ENCODE results near the gene POLR1D.
"Not testable (repeated sequence)": the region's sequence is repeated elsewhere in the genome, so short reads cannot be mapped to it uniquely, and the experiment has no call there.

POLR1D gene

GRCh38 chr13:27619093-27619727 is 2.5 kb upstream of the POLR1D start:
- no peak for DNase-seq

DNA sequence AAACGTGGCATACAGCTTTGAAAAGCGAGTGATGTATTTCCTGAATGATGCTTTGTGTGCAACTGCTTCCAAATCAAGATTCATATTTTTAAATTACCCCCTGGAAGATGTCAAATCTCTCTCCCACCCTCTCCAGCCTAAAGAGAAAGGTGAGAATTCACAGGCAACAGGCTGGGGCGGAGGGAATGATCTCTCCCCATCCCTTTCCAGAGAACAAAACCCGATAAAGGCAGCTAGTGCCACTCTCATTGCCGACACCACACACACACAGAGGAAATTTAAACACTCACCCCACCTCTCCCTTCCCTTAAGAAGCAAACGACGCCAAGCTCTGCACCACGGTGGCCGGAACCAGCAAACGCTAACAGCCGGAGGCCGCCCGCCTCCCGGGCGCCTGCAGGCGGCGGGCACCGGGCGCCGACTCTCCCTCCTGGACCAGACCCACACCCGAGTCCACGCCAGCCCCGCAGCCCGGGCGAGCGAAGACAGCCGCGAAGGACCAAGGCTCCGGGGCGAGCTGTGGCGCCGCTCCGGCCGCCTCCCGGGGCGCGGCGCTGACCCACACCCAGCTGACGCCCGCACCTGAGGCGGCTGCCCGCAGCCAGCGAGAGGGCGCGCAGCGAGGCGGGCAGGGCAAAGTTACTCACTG is 1.8 kb upstream of the POLR1D start:
- no peak for DNase-seq

DNA sequence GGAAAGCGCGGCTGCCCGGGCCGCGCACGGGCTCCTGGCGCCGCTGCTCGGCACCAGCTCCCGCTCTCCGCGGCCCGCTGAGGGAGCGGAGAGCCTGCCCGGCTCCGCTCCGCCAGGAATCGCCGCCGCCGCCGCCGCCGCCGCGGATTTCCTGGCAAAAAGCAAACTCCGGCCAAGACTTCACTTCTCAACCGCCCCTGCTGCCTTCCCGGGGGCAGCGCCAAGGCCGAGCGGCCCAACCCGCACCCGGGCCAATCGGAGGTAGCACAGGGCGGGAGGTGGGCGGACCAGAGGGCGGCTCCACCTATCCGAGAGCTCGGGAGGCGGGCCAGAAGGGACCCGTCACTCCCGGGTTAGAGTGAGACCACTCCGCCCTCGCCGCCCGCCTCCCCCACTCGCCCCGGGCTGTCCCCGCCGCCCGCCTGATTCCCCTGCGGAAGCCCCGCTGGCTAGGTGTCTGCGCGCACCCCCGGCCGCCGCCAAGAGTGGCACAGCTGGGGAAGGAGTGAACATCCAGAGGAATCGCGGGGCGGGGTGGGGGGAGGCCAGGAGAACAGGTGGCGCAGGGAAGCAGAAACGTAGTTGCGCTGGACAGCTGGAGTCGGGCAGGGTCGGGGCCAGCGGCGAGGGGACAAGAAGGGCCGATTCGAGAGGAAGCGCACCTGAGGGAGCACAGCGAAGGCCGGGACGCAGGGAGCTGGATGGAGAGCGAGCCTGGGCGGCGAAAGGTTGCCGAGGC is 1.1 kb upstream of the POLR1D start, which contains the start of gene LNX2:
Gene LNX2 (minus strand): TSS at position 153 of the 739 bp plus-strand sequence. CDS start 38,826 bp downstream, outside the sequence.
- DNase-seq = peak; percentile 61

DNA sequence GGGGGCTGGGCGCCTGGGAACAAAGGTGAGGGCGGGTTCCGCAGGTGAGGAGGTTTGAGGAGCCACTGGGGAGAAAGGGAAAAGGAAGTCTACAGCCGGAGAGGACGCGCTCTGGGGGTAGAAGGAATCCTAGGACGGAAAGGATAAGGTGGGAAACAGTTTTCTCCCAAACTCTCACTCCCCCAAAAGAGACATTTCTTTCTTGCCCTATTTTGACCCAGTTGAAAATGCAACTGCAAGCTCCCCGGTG is 651 bp upstream of the POLR1D start:
- DNase-seq = no peak

GRCh38 chr13:27622102-27622820 is 569 bp downstream of the POLR1D start:
- DNase-seq = no peak

GRCh38 chr13:27622881-27623280 is 1.2 kb downstream of the POLR1D start:
- DNase-seq = no peak

- no peak for DNase-seq
Observed at GRCh38 chr13:27624071-27624470, 2.4 kb downstream of the POLR1D start.

GRCh38 chr13:27625839-27626238 is 4.1 kb downstream of the POLR1D start:
- no peak for DNase-seq

DNA sequence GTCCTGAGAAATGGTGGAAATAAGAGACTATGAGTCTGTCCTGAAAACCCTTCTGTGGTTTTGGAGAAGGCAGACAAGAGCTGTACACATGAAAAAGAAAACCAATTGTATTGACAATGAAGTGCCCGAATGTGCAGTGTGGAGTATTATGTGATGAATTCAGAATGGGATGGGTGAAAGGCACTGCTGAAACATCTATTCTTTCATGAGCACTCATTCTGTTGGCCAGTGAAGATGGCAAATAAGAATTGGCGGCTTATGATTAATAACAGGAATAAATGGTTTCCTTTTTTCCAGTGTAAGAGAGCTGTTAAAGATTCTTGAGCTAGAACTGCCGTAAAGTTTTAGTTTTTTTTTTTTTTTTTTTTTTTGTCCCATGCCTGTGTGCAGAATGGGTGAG is 5.7 kb downstream of the POLR1D start:
- DNase-seq = peak; percentile 22

GRCh38 chr13:27628081-27628480 is 6.4 kb downstream of the POLR1D start:
- DNase-seq = no peak

DNA sequence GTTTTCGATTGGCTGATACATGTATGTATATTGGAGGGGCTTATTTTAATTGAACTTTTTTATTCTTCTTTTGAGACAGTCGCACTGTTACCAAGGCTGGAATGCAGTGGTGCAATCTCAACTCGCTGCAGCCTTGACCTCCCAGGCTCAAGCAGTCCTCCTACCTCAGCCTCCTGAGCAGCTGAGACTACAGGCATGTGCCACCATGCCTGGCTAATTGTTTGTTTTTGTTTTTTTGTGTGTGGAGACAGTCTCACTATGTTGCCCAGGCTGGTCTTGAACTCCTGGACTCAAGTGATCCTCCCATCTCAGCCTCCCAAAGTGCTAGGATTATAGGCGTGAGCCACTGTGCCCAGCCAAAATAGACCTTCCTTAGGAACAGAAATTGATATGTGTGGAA is 7.1 kb downstream of the POLR1D start:
- not testable (repeated sequence) for DNase-seq

DNA sequence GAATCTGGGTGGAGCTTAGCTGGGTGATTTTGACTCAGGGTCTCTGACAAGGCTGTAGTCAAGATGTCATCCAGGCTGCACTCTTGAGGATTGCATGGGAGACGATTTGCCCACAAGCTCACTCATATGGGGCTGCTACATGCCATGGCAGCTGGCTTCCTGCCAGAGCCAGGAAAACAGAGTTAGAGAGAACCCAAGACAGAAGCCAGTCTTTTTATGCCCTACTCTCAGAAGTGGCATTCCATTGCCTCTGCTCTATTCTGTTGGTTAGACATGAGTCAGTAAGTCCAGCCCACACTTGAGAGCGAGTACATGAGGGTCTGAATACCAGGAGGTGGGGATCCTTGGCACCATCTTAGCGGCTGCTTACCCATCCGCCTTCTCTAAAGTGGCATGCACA is 9.5 kb downstream of the POLR1D start:
- no peak for DNase-seq

DNA sequence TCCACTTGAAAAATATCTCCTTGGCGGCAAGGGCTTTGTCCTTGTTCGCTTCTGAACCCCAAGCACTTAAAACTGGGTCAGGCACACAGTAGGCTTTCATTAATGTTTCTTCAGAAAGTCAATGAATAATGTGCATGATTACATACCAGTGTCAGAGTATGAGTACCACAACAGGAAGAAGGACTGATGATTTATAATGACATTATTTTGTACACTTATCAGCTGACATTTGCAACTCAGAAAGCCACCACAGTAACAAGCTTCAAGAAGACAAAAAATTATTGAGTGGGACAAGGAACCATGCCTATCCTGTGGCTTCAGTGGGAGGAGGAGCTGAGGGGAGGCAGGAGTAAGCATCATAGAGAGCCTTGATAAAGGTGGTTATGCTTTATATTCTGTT is 10.0 kb downstream of the POLR1D start:
- no peak for DNase-seq

- DNase-seq = no peak
Observed at GRCh38 chr13:27632214-27632613, 10.5 kb downstream of the POLR1D start.

DNA sequence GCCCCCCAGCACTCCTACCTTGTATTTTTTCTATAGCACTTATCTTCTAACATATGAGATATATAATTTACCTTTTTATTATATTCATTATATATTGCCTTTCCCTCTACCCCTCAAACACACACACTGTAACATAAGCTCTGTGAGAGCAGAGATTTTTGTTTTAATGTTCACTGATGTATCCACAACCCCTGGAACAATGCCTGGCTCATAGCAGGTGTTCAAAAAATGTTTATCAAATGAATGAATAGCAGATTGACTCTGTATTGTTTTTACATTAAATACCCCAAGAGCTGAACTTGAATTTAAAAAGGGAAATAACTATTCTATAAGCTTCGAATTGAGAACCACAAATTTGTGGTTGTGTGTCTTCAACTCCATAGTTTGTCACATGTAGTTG is 11.0 kb downstream of the POLR1D start:
- no peak for DNase-seq

DNA sequence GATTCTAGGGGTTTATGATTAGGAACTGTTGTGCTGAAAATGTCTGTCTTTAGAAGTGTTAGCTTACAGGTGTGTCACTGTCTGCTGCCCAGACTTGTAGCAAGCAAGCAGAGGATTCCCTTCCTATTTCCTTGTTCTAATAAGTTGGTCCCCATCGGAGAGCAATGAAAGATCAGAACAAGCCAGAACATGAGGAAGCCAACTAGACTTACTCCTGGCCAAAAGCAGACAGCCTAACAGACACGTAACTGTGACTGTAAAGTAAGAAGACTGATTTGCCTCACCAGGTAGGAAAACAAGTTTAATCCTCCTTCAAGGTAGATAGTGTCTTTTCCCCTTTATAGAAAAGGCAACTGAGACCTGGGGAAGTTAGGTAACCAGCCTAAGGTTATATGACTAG is 12.5 kb downstream of the POLR1D start:
- DNase-seq = no peak

GRCh38 chr13:27634791-27635190 is 13.1 kb downstream of the POLR1D start:
- DNase-seq = no peak

DNA sequence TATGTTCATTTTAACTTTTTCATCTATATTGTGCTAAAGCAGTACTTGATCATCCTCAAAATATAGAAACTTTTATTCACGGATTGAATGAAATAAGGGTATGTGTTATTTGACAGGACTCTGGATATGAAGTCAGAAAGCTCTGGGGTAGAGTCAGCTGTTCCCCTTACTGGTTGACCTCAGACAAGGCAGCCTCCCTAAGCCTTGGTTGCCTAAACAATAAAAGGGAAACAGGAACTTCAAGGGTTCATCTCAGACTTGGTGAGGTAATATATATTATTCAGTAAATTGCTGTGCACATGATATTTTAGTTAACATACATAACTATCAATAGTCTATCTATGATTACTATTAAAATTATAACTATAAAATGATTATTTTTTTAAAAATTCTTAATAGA is 13.6 kb downstream of the POLR1D start:
- no peak for DNase-seq

GRCh38 chr13:27636589-27637288 is 15.0 kb downstream of the POLR1D start:
- DNase-seq = no peak

DNA sequence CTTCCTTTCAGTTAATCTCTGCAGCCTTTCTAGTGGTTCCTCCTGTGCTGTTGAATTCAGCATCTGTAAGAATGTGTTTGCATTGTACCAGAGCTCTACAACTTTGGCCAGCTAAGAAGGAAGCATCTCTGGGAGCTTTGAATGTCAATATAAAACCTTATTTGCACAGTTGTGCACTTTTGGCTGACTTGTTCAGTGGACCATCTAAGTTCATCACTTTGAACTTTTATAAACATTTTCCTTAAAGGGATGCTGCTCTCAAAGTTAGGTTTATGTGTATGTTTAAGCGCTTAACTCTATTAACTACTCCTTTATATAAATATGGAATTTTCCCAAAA is 15.6 kb downstream of the POLR1D start:
- no peak for DNase-seq

GRCh38 chr13:27638001-27638400 is 16.3 kb downstream of the POLR1D start:
- no peak for DNase-seq

DNA sequence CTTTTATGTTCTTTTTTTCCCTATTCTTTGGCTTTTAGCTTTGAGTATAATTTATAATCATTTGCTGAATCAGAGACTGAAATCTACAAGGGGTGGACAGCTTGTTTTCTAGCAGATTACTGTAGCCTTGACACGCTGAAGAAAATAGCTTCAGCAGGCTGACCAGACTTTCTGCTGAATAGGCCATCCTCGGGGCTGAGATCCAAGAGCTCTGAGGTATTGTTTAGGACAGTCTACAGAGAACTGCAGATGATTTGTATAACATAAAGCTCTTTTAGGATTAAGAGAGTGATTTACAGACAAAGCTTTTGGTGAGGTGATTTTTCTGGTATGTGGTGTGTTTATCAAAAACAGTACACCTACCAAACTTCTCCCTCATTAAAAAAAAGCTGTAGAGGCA is 16.8 kb downstream of the POLR1D start:
- no peak for DNase-seq

- DNase-seq = no peak
Observed at GRCh38 chr13:27639186-27639585, 17.5 kb downstream of the POLR1D start.

All from NCI-H2029 treated with DMSO at 0.1 percent for 48 hours (cell line).